Lung (tissue), 12 donors: ENCODE measurements around the gene CENPU. TPM values are rescaled to one million over a fixed set of nuclear protein-coding genes. Genes with fewer than 3 reads are reported as not detected.

ENCODE experiments used
- ATAC-seq: fragments of 200-7000 bp; cut with Tn5 transposase; one replicate; pipeline ENCODE4 v1.9.1; 2020; ENCODE audit warnings: moderate number of reproducible peaks; ENCODE audit not compliant: insufficient read depth, low FRiP score
- DNase-seq, 3 donors: peaks; one replicate each; pipeline ENCODE4 v3.0.0-alpha.2; 2013 to 2017
- H3K27ac ChIP-seq, 2 donors: one replicate each; pipeline ENCODE4 v1.5.1; 2013; ENCODE audit warnings: mild to moderate bottlenecking in 2 of 2, moderate library complexity in 2 of 2, control low read depth in 1 of 2, inconsistent platforms in 1 of 2, low read depth in 1 of 2, low read length in 1 of 2
- H3K27me3 ChIP-seq, 3 donors: one replicate each; pipeline ENCODE4 v1.5.1; 2013; ENCODE audit warnings: low read length in 2 of 3; ENCODE audit not compliant: control insufficient read depth in 3 of 3, insufficient read depth in 3 of 3
- H3K36me3 ChIP-seq, 4 donors: one replicate each; pipeline ENCODE4 v1.5.1; 2013; ENCODE audit warnings: low read length in 4 of 4, mild to moderate bottlenecking in 1 of 4, moderate library complexity in 1 of 4; ENCODE audit not compliant: control insufficient read depth in 4 of 4, insufficient read depth in 4 of 4
- H3K4me1 ChIP-seq, 5 donors: one replicate each; pipeline ENCODE4 v1.5.1; 2013; ENCODE audit warnings: low read length in 5 of 5, mild to moderate bottlenecking in 2 of 5, moderate library complexity in 1 of 5; ENCODE audit not compliant: control insufficient read depth in 5 of 5, insufficient read depth in 5 of 5
- H3K4me3 ChIP-seq: one replicate; pipeline ENCODE4 v1.5.1; 2013; ENCODE audit warnings: mild to moderate bottlenecking, control low read depth, moderate library complexity
- H3K9ac ChIP-seq, 2 donors: one replicate each; pipeline ENCODE4 v1.5.1; 2013; ENCODE audit warnings: low read length in 2 of 2, control low read depth in 1 of 2; ENCODE audit not compliant: insufficient read depth in 1 of 2
- H3K9me3 ChIP-seq, 4 donors: one replicate each; pipeline ENCODE4 v1.5.1; 2013; ENCODE audit warnings: low read length in 3 of 4, mild to moderate bottlenecking in 1 of 4, moderate library complexity in 1 of 4; ENCODE audit not compliant: control insufficient read depth in 4 of 4, insufficient read depth in 3 of 4
- WGBS, 2 donors: extraction: QIAGEN DNeasy Blood & Tissue Kit; methylation state at CpG; one replicate each; pipeline ENCODE4 v1.1.7; 2013; 5-methylcytosine and 5-hydroxymethylcytosine counted together
- polyA plus RNA-seq, 2 donors: library from polyadenylated mRNA; stranded (reverse); fragments of 200-250 nt; gene quantifications; one replicate each; pipeline ENCODE4 v1.2.1, GENCODE V29; 2013
- total RNA-seq, 2 donors: library from RNA; depleted of rRNA in 1 of 2; stranded (reverse); fragments of >200 nt in 1 of 2; gene quantifications; one replicate each; pipeline ENCODE4 v1.2.1, GENCODE V29; 2014 to 2021
- TF ChIP-seq, protein P1 (sequence below): IDR thresholded peaks from 2 replicates; pipeline ENCODE4 v1.5.1; 2012; ENCODE audit warnings: mild to moderate bottlenecking; ENCODE audit errors: control extremely low read depth, extremely low read depth
- donor health status: control.
- donor health status: control.
- donor health status: Bipolar disorder and iron deficiency.
- donor health status: healthy.
- donor health status: DM: yes; HTN: yes; CAD: no.

CENPU gene
- total and polyA plus RNA-seq, 4 donors = 2.1 to 11.7 (median 6.1) TPM

DNA sequence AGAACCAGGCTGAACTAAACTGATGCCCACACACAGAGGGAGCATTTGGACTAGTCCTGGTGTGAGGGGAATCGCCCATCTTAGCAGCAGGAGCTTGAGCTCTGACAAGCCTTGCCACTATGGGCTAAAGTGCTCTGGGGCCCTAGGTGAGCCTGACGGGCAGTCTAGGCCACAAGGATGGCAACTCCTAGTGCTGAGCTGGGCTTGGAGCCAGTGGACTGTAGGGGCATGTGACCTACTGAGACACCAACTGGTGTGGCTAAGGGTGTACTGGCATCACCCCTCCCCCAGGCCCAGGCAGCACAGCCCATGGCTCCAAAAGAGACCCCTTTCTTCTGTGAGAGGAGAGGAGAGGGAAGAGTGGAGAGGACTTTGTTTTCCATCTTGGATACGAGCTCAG, 14.5 kb downstream of the CENPU start:
- Histone ChIP-seq H3K4me3 (no peak overlapping the region), H3K36me3 (peaks cover 0 to 9% (median 2%) of the 10 kb centered on the region in 4 donors), H3K9me3 (peaks cover 0 to 11% (median 0%) of the 10 kb centered on the region in 4 donors), H3K9ac (no peak overlapping the region), H3K4me1 (no peaks in the 10 kb centered on the region), H3K27ac (no peak overlapping the region), H3K27me3 (no peaks in the 10 kb centered on the region)
- no peak for DNase-seq
- 83 to 96% methylated on average over 3 of the region's 3 CpGs for WGBS, 2 donors
- ATAC-seq = no peak
- TF ChIP-seq, protein P1, sequence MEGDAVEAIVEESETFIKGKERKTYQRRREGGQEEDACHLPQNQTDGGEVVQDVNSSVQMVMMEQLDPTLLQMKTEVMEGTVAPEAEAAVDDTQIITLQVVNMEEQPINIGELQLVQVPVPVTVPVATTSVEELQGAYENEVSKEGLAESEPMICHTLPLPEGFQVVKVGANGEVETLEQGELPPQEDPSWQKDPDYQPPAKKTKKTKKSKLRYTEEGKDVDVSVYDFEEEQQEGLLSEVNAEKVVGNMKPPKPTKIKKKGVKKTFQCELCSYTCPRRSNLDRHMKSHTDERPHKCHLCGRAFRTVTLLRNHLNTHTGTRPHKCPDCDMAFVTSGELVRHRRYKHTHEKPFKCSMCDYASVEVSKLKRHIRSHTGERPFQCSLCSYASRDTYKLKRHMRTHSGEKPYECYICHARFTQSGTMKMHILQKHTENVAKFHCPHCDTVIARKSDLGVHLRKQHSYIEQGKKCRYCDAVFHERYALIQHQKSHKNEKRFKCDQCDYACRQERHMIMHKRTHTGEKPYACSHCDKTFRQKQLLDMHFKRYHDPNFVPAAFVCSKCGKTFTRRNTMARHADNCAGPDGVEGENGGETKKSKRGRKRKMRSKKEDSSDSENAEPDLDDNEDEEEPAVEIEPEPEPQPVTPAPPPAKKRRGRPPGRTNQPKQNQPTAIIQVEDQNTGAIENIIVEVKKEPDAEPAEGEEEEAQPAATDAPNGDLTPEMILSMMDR = no peak

DNA sequence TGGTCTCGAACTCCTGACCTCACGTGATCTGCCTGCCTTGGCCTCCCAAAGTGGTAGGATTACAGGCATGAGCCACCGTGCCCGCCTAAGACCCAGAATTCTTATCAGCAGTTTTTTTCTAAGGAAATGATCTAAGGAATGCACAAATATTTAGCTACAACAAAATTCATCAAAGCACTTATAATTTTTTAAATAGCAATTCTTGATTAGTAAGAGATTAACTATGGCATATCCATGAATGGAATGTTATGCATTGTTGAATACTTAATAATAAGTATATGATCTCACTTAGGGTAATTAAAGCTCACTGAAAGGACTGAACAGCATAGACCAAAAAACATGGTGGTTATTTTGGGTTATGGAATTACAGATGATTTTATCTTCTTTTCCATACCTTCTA, 18.4 kb downstream of the CENPU start:
- ATAC-seq = no peak
- H3K4me1 ChIP-seq = no peaks in the 10 kb centered on the region
- 86 to 87% methylated on average over 4 of the region's 4 CpGs for WGBS, 2 donors
- no peak overlapping the region for H3K4me3 ChIP-seq
- no peaks in the 10 kb centered on the region for H3K27me3 ChIP-seq
- no peak overlapping the region for H3K27ac ChIP-seq
- peaks cover 0 to 2% (median 0%) of the 10 kb centered on the region in 4 donors for H3K36me3 ChIP-seq
- TF ChIP-seq, protein P1 = no peak
- no peak overlapping the region for H3K9ac ChIP-seq
- no peaks in the 10 kb centered on the region for H3K9me3 ChIP-seq
- DNase-seq = no peak

DNA sequence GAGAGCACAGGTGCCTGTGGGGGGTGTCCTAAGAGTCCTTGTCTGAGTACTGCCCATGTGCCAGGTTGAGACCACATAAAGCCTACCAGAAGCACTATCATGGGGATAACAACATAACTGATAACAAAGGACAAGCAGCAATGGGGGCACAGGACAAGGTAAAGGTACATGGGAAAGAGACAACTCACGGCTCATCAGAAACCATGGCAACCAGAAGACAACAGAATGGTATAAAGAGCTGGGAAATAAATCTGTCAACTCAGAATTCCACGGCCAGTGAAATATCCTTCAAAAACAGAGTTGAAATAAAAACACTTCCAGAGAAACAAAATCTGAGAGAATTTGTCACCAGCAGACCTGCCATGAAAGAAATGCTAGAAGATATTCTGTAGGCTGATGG, 20.0 kb downstream of the CENPU start:
- ATAC-seq = no peak

More for the DNA sequence above, 20.0 kb downstream of the CENPU start:
- no peaks in the 10 kb centered on the region for H3K9me3 ChIP-seq
- no peak overlapping the region for H3K9ac ChIP-seq
- H3K27ac ChIP-seq = no peak overlapping the region
- H3K4me1 ChIP-seq = no peaks in the 10 kb centered on the region
- H3K27me3 ChIP-seq = no peaks in the 10 kb centered on the region
- WGBS, 2 donors = 46 to 96% methylated on average over 2 of the region's 2 CpGs
- TF ChIP-seq, protein P1 = no peak
- no peak for DNase-seq
- no peak overlapping the region for H3K4me3 ChIP-seq
- peaks cover 0 to 2% (median under 1%) of the 10 kb centered on the region in 4 donors for H3K36me3 ChIP-seq
